Breast epithelium (tissue), 4 donors: ENCODE measurements around the gene EPHA8. TPM values are rescaled to one million over a fixed set of nuclear protein-coding genes. Genes with fewer than 3 reads are reported as not detected.

Experiments used
- DNase-seq, 2 donors: peaks; one replicate each; pipeline ENCODE4 v3.0.0-alpha.2; 2019; ENCODE audit warnings: low spot score in 2 of 2
- H3K27ac ChIP-seq, 2 donors: fragments of 200-600 bp; sonication (generic) in 1 of 2; one replicate each; pipeline ENCODE4 v1.5.1; 2016 to 2019; ENCODE audit warnings: mild to moderate bottlenecking in 1 of 2
- H3K27me3 ChIP-seq, 2 donors: fragments of 200-600 bp; sonication (generic) in 1 of 2; one replicate each; pipeline versions ENCODE4 v1.5.1 to v1.6.0; 2017 to 2019; ENCODE audit warnings: control low read depth in 1 of 2, mild to moderate bottlenecking in 1 of 2
- H3K36me3 ChIP-seq: fragments of 200-600 bp; one replicate; pipeline ENCODE4 v1.5.1; 2019
- H3K4me1 ChIP-seq, 2 donors: fragments of 200-600 bp; sonication (generic); one replicate each; pipeline ENCODE4 v1.5.1; 2016 to 2019; ENCODE audit warnings: control low read depth in 1 of 2
- H3K4me3 ChIP-seq, 3 donors: fragments of 200-600 bp; sonication (generic); 1 replicate in 2 of 3; 2 replicates in 1 of 3; pipeline ENCODE4 v1.5.1; 2016 to 2019; ENCODE audit warnings: mild to moderate bottlenecking in 3 of 3, moderate library complexity in 2 of 3
- H3K9me3 ChIP-seq, 2 donors: fragments of 200-600 bp; sonication (generic) in 1 of 2; one replicate each; pipeline ENCODE4 v1.5.1; 2016 to 2019; ENCODE audit warnings: control low read depth in 1 of 2
- CTCF ChIP-seq, 3 donors: fragments of 450-650 bp; IDR thresholded peaks; one replicate each; pipeline ENCODE4 v1.5.1; 2016 to 2017; ENCODE audit warnings: antibody characterized with exemption in 3 of 3, mild to moderate bottlenecking in 3 of 3, moderate library complexity in 3 of 3
- POLR2A ChIP-seq: fragments of 450-650 bp; IDR thresholded peaks from one replicate; pipeline ENCODE4 v1.6.1; 2016; ENCODE audit warnings: antibody characterized with exemption, mild to moderate bottlenecking, moderate library complexity
- POLR2AphosphoS5 ChIP-seq, 3 donors: sonication (generic); formaldehyde crosslinking; IDR thresholded peaks; one replicate each; pipeline ENCODE4 v1.6.1; 2017; ENCODE audit warnings: antibody characterized with exemption in 3 of 3
- intact Hi-C: fragments of 100-400 bp; cut with DNase I; formaldehyde crosslinking; loops from one replicate; pipeline ENCODE4 v1.15.1; 2023; ENCODE audit warnings: low total_unique reads
- total RNA-seq, 3 donors: library from RNA; depleted of rRNA; stranded (reverse); fragments of >200 nt; gene quantifications; one replicate each; pipeline ENCODE4 v1.1.0, GENCODE V29; 2016

EPHA8 gene
- total RNA-seq, 3 donors from 2014 or later = not detected

- intact Hi-C loops = no loop called here
- Histone ChIP-seq H3K36me3 (no peaks in the 10 kb centered on the region), H3K4me1 (no peaks in the 10 kb centered on the region), H3K4me3 (no peak overlapping the region), H3K27me3 (peaks cover 0 to 24% of the 10 kb centered on the region in 2 donors), H3K27ac (no peak overlapping the region), H3K9me3 (no peaks in the 10 kb centered on the region)
- DNase-seq = no peak
- TF ChIP-seq POLR2AphosphoS5 (IDR thresholded peaks at IDR 0.05) = no peak
- TF ChIP-seq CTCF (IDR thresholded peaks at IDR 0.05) = no peak
- TF ChIP-seq POLR2A = no peak
Observed at GRCh38 chr1:22584970-22585369, 21.7 kb downstream of the EPHA8 start.

DNA sequence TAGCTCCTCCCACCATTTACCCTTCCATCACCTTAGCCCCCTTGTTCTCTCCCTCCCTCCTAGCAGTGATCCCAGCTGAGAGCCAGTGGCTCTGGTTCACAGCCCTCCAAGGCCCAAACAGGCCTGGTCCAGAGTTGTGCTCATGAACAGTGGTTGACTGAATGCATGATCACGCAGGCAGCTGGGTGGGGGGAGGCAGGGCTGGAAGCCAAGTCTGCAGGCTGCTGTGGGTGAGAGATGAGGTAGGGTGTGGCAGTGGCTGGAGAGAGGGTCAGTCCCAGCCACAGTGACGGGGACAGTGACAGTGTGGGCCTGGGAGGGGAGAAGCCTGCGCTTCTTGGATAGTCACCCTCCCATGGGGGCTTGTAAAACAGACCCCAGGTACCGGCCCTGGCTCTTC is 22.2 kb downstream of the EPHA8 start:
- Histone ChIP-seq H3K9me3 (no peaks in the 10 kb centered on the region), H3K36me3 (no peaks in the 10 kb centered on the region), H3K27me3 (peaks cover 0 to 24% of the 10 kb centered on the region in 2 donors), H3K4me3 (no peak overlapping the region), H3K4me1 (no peaks in the 10 kb centered on the region), H3K27ac (no peak overlapping the region)
- TF ChIP-seq POLR2A (no peak), CTCF (IDR thresholded peaks at IDR 0.05) (no peak)
- no peak for DNase-seq
- intact Hi-C loops = no loop called here

- no peak overlapping the region for H3K4me3 ChIP-seq
- H3K9me3 ChIP-seq = no peaks in the 10 kb centered on the region
- no peaks in the 10 kb centered on the region for H3K4me1 ChIP-seq
- DNase-seq = no peak
- H3K36me3 ChIP-seq = no peaks in the 10 kb centered on the region
- intact Hi-C loops = no loop called here
- H3K27ac ChIP-seq = no peak overlapping the region
- no peak for TF ChIP-seq POLR2AphosphoS5 (IDR thresholded peaks at IDR 0.05)
- TF ChIP-seq POLR2A = no peak
- TF ChIP-seq CTCF (IDR thresholded peaks at IDR 0.05) = no peak
- H3K27me3 ChIP-seq = peaks cover 0 to 26% of the 10 kb centered on the region in 2 donors
Observed at GRCh38 chr1:22586356-22587130, 23.3 kb downstream of the EPHA8 start.

DNA sequence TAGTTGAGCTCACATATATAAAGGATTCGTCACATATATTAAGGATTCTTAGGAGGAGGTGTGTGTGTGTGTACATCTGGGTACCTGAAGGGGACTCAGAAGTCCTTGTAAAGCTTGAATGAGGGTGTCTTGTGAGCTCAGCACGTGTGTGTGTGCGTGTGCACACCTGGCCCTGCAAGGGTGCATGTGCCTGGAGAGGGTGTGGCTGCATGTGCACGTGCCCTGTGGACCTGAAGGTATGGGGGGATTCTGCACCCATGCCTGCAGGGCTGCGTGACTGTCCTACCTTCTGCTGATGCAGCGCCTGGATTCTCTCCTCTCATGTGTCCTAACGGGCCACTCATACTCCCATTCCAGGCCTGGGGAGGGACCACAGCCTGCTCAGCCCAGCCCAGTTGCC is 24.0 kb downstream of the EPHA8 start:
- no peak for DNase-seq
- intact Hi-C loops = no loop called here
- Histone ChIP-seq H3K36me3 (no peaks in the 10 kb centered on the region), H3K9me3 (no peaks in the 10 kb centered on the region), H3K4me3 (no peak overlapping the region), H3K27ac (no peak overlapping the region), H3K27me3 (peaks cover 0 to 33% of the 10 kb centered on the region in 2 donors), H3K4me1 (no peaks in the 10 kb centered on the region)
- TF ChIP-seq POLR2A = no peak
- TF ChIP-seq POLR2AphosphoS5 (IDR thresholded peaks at IDR 0.05) = no peak
- TF ChIP-seq CTCF (IDR thresholded peaks at IDR 0.05) = no peak

DNA sequence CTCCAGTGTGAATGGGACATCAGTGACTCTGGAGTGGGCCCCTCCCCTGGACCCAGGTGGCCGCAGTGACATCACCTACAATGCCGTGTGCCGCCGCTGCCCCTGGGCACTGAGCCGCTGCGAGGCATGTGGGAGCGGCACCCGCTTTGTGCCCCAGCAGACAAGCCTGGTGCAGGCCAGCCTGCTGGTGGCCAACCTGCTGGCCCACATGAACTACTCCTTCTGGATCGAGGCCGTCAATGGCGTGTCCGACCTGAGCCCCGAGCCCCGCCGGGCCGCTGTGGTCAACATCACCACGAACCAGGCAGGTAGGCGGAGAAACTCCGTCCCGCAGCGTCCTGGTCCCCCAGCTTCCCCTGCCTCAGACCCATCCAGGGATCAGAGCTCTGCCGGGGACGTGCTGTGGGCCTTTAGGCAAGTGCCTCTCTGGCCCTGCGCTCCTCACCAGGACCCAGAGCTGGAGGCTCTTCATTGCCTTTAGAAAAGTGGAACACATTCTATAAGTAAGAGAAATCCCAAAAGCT is 25.7 kb downstream of the EPHA8 start:
- H3K27me3 ChIP-seq = peaks cover 0 to 49% of the 10 kb centered on the region in 2 donors
- TF ChIP-seq POLR2A (no peak), POLR2AphosphoS5 (IDR thresholded peaks at IDR 0.05) (no peak), CTCF (IDR thresholded peaks at IDR 0.05) (no peak)
- intact Hi-C loops = no loop called here

More for the DNA sequence above, 25.7 kb downstream of the EPHA8 start:
- no peaks in the 10 kb centered on the region for H3K9me3 ChIP-seq
- DNase-seq = no peak
- H3K4me3 ChIP-seq = no peak overlapping the region
- no peaks in the 10 kb centered on the region for H3K4me1 ChIP-seq
- H3K36me3 ChIP-seq = no peaks in the 10 kb centered on the region
- no peak overlapping the region for H3K27ac ChIP-seq
